GM21717 (cell line): ENCODE results near the gene MBOAT1.
"Not testable (repeated sequence)": the region's sequence is repeated elsewhere in the genome, so short reads cannot be mapped to it uniquely, and the experiment has no call there.

Experiments used
- ATAC-seq: cut with Tn5 transposase; IDR thresholded peaks from one replicate; pipeline ENCODE4 v1.9.1; 2021; ENCODE audit warnings: mild to moderate bottlenecking, moderate library complexity; ENCODE audit not compliant: unreplicated experiment

MBOAT1 gene

DNA sequence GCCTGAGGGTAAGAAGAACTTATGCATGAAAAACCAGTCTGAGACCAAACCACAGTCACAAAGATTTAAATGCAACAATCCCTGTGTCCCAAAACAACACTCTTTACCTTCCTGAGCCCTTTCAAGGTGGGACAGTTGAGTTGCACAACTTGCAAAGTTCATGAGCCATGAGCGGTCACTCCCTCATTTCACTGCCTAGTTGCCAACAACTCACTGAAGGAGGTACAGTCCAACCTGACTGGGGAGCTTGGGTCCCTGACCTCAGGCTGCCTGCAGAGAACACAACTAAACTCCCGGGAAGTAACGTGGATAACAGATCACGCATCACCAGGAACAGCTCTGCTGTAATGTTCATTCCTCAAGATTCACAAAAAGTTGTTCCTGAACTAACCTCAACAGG lies 69.4 kb downstream of the MBOAT1 start:
- no peak for ATAC-seq

DNA sequence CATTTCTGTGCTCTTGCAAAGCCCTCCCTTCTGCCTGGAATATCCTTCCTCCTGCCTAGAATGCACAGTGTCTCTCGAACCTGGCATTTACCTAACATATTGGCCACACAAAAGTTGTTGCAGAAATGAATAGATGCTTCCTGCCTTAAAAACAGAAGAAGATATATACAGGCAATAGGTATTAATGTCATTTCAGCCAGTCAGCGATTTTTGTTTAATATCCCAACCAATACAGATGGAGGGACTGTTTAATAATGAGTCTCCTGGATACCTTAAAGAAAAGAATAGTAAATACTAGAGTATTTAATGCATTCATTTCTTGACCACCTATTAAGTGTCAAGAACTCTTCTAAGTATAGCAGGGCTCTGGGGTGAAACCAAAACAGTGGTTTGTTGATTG lies 70.3 kb downstream of the MBOAT1 start:
- no peak for ATAC-seq

DNA sequence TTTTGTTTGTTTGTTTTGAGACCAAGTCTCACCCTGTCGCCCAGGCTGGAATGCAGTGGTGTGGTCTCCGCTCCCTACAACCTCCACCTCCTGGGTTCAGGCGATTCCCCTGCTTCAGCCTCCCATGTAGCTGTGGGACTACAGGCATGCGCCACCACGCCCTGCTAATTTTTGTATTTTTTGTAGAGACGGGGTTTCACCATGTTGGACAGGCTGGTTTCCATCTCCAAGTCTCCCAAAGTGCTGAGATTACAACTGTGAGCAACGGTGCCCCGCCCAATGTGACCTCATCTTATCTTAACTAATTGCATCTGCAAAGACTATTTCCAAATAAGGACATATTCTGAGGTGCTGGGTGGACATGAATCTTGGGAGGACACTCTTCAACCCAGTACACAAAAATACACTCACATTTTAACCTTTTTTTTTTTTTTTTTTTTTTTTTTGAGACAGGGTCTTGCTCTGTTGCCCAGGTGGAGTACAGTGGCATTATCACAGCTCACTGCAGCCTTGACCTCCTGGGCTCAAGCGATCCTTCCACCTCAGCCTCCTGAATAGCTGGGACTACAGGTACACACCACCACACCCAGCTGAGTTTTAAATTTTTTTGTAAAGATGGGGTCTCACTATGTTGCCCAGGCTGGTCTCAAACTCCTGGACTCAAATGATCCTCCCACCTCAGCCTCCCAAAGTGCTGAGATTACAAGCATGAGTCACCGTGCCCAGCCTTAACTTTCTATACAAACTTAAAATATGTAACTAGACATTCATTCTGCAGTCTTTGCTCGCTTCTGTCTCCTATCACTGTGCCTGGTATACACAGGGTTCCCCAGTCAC lies 72.9 kb downstream of the MBOAT1 start:
- ATAC-seq: not testable (repeated sequence)

DNA sequence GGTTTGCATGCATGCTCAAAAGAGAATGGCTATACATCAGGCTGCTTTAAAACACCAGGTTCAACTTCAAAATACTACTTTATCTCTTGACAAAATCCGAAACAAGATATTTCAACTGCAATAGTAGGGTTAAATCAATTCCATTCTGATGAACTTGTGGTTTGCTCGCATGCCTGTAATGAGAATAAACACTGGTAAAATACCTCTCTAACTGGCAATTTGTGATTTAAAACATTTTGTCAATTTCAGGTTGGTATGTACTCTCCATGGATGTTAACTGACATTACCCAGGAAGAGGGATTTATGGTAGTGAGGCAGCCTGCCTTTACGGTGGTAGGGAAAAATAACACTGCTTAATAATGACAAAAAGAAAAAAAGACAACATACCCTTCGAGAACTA lies 74.4 kb downstream of the MBOAT1 start:
- ATAC-seq: no peak

DNA sequence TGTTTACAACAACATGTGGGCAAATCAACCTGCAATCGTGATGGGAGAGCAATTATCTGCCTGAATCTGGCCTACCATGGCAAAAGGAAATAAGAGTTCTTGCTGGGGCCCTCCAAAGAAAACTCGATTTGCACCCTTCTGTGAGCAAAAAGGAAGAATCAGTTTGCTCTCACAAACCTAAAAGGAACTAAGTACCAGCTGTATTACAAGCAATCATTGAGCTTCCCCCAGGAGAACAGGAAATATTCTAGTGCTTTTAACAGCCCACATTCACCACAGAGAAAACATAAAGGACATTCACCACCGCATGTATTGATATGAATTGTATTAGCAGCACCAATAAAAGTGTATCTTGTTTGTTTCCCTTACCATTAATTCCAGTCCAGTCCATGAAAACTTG lies 75.0 kb downstream of the MBOAT1 start:
- no peak for ATAC-seq

DNA sequence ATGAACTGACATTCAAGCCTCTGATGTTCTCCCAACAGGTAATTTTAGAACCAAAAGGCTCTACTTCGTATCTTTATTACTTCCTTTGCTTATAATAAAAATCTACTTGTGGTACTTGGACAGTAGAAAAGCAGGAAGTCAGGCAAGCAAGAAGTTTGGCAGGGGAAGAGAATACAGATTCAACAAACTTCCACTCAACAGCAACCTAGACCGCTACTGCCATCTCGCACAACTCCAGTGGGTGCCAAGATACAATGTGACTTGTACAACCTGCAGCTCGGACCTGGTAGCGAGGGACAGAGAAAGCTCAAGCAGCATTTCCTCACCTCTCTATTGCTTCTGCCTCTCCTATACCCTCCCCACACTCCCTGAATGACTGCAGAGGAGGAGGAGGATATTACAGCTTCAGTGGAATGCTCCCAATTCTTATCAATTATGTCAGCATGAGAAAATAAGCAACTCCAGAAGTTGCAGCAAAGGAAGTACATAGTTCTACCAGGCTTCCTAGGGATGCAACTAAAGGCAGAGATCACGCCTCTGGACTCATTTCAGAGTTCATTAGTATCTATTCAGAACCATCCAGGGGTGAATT lies 76.5 kb downstream of the MBOAT1 start:
- no peak for ATAC-seq

DNA sequence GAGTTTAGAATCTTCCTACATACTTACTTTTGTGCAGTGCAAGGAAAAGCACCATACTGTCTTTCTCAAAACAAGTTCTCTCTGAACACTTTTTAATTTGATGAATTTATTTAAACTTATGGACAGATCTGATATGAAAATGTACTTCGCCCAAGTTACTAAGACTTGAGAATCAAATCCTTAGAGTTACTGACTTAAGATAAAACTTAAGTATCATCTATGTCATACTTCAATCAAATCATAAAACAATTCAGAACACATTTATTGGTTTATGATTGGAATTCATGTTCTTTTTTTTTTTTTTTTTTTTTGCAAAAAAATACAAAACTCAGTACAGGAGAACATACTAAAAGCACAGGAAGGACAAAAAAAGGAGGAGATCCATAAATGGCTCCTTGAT lies 77.7 kb downstream of the MBOAT1 start:
- no peak for ATAC-seq

DNA sequence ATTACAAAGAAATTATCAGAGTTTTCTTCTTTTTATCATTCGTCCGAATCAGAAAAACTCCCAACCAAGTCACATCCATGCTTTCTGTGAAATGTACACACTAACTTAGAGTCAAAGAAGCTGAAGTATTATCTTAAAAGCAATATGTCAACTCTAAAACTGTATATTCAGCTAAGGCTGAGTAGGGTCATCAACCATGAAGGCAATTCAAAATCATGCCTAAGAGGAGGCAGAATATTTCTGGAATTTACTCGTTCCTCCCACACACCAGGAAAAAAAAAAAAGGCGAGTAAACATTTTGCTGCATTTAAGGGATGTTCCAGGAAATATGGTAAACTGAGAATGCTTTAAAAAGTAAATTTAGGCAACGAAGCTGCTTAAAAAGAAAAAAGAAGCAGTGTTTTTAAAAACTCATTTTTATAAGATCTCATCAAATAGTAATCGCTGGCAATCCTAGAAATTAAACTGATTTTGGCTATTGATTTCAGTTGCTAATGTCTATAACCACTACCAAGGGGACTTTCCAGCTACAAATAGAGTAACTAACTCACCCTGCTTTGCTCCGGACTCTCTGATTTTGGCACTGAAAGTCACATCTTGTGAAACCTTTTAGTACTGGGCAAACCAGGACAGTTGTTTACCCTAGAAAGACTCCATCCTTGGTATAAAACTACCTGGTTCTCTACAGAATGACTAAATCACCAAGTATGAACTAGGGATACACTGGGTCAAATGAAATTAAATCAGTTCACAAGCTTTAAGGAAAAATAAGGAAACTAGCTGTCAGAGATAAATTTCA lies 82.8 kb downstream of the MBOAT1 start:
- no peak for ATAC-seq

DNA sequence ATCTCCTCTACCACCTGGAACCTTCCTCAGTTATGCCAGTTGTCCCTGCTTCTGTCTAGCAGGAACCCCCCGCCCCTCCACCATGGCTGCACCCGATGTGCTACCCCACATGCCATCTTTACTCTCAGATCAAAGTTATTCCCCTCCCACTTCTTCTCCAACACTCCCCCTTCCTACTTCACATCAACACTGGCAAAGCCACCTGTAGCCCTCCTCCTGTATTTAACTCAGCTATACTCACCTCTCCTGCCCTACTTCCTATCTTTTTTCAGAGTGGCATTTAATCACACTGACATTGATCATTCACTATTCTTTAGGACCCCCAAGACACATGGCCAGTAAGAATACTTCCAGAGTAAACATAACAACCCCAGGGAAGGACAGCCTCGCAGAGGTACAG lies 84.3 kb downstream of the MBOAT1 start:
- no peak for ATAC-seq

DNA sequence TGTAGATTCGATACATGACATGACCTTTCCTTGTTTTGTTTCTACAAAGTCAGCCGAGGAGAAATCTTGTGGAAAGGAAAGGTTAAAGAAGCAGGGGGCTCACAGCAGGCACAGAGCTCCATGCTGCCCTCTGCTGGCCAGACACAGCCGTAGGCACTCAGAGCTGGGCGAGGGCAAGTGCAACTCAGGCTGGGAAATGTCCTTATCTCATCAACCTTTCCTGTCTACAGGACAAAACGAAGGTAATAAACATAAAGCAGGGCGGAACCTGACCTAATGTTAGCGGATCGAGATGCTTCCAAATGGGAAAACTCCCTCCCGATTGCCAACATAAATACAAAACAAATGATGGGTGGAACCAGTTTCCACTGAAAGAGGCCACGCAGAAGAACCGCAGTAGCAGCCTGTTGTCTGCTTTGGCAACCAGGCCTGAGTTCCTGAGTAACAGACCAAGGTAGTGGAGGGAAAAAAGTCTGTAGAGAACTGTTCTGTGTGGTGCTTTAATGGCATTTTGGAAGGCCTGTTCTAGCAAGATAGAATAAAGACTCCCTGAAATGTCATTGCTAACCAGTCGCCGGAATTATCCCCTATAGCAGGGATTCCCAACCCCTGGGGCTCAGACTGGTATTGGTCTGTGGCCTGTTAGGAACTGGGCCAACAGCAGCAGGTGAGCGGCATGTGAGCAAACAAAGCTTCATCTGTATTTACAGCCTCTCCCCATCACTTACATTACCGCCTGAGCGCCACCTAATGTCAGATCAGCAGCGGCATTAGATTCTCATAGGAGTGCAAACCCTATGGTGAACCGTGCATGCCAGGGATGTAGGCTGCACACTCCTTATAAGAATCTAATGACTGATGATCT lies 85.2 kb downstream of the MBOAT1 start:
- peak; percentile 75 for ATAC-seq

DNA sequence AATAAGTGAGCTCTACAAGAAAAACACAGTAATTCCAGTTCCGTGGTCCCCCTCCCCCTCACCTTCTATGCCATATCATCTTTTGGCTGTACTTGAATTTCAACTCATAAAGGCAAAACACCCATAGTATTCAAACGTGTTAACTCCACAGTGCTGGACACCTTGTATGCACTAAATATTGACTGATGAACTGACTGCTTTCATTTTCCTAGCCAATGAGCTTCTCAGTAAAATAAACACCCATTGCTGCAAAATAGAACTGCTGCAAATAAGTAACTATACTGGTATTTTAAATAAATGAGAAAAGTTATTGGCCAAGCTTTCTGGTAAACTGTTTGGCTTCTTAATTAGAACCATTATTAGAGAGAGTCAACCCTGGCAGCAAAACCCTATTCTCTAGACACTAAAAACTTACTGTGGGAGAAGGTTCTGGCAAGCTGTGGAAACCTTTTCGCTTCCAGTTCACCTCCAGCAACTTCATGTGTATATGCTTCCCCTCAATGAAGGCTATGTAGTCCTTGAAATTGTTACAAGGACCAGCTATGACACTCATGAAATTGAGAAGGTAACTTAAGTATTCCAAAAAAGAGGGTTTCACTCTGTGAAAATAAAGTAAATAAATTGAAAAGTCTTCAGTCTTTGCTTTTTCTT lies 86.0 kb downstream of the MBOAT1 start:
- ATAC-seq: no peak

DNA sequence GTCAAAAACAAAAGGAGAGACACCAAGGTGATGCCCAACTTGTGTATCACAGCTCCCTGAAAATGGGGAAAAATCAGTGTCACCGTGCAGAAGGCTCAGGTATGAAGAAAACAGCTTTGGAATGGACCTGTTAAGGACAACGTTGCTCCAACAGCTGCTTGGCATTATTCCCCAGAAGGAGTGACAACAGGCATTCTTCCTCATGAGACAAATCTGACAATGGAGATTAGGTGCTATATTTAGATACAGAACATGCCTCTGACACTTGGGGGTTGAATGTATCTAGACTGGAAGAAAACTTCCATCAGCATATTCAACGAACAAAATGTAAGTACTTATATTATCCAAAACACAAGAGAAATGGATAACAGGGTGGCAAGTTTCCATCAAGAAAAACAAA lies 87.7 kb downstream of the MBOAT1 start:
- ATAC-seq: no peak

DNA sequence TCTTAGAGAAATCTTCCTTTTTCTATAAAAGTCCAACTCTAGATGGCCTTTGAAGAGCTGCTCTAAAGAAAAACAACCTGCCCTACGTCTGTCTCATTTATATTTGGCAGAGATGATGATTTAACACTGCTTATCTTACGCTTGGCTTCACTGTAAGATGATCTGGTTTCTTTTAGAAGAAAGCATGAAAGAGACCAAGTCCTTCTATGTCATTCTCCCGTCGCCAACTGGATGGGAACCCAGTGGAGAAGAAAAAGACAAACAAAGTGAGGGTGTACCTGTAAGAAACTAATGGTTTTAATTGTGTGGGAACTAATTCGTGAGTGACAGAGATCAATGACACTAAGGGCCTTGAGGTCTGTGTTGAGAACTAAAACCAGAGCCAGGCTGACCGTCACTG lies 92.8 kb downstream of the MBOAT1 start:
- ATAC-seq: no peak

DNA sequence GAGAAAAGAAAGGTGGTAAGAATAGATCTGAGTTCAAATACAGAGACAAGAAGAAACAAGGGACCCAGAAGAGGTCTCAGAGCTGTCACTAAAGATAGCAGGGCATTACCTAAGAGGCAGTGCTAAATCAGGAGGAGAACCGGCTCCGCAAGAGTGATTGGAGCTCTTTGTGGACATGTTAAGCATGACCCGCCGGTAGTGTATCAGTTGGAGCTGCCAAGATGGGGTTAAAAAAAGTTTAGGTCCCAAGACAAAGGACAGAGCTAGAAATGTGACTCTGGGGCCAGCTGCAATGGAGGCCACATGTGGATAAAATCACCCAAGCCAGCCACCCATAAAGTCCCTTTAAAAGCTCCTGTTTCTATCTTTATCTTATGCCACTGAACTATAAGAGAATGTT lies 93.4 kb downstream of the MBOAT1 start:
- no peak for ATAC-seq

DNA sequence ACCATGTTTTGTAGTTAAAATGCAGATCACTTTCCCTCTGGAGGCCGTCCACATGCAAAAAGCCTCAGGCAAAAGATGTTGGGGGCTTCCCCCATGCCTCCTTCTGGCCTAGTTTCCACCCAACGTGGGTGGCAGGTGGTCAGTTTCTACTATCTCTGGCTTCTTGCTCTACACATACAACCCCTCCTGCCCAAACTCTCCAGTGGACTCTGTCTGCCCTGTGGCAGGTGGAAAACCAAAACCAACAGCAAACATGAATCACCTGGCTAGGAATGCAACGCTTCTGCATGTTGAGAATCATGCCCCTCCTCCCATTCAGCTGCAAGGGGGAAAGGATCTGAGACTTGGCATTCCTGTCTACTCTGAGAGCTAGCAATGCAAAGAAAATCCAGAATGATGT lies 94.8 kb downstream of the MBOAT1 start:
- peak; percentile 73 for ATAC-seq

DNA sequence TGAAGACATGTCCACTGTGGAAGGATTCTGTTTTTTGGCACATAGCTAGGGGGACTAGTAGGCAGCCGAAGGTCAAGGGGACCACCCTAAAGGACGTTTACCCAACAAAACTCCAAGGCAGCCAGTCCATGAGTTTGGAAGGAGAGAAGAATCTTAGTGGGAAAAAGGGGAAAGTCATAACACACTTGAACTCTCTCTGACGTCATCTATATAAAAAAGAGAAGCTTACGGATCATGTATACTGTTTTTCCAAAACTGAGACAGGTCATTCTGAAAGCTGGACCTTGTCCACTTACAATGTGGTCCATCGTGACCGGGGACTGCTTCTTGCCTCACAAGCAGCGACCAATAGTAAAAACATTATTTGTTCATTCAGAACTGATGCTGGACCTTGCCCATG lies 95.5 kb downstream of the MBOAT1 start:
- ATAC-seq: no peak

DNA sequence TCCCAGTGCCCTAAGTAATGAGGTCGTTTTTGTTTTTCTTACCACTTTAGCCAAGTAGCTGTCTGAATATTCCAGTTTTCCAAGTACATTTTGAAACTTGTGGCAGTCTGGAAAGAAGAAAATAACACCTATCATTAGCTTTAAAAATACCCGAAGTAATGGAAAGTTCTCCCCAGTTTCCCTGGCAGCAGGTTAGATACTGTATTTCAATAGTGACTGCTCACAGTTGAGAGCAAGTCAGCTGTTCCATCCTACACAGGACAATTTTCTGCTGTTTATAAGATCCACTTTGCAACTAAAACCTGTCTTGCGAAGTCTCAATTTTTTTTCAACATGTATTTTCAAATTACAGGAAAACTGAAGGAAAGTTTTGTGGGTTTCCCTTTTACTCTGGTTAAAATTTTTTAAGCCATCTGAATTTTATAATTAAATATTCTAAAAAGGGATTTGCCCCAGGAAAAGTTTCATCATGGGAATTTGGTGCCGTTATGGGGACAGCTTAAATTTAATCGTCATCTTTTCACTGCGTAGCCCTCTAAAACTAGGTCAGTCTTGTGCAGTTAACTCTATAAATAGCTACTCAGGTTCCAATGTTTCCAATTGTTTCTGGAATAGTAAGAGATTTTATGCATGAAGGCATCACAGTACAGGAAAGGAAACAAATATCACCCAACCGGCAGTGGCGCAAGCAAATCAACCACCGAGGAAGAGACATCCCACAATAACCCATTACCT lies 96.9 kb downstream of the MBOAT1 start:
- no peak for ATAC-seq

DNA sequence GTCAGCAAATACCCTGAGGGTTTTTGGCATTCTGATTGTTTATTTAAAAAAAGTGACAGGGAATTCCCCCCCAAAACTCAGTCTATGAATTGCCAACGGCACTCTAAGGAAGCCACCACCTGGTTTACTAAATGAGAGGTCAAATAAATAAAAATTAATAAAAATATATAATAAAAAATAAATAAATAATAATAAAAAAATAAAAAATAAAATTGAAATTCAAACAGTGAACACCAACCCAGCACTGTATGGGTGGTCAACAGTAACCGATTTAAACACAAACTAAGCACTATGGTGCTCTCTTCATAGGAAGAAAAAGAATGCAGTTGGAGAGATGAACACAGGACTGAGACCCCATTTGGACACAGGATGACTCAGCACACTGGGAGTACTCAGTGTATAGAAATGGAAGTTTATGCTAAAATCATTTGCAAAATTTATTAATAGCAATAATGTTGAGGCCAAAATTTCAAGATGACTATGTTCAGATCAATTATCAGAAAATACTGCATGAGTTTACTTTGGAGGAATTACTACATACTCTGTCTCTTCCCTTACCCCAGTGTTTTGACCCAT lies 98.5 kb downstream of the MBOAT1 start:
- no peak for ATAC-seq

DNA sequence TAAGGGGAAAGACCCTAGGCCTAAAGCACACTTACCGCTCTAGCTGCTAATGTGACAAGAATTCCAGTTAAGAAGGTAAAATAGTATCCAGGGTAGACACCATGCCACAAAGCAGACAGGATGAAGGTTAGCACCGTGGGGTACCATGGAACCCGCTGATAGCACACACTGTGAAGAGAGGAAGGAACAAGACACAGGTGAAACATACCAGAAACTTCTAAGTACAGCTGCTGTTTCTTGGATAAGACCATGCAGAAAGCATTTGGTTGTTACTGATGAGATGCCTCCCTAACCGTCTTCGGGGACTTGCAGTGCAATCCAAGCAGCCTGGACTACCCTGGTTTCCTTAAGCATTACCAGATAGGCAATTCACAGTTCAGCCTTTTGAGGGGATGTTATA lies 99.4 kb downstream of the MBOAT1 start:
- ATAC-seq: no peak
